Esophagus squamous epithelium (tissue), 5 donors: Measurements from ENCODE around the gene ZKSCAN3. TPM values are rescaled to one million over a fixed set of nuclear protein-coding genes. Genes with fewer than 3 reads are reported as not detected.

Experiments used
- DNase-seq: peaks from one replicate; lab custom pipeline; 2025; lab: John Stamatoyannopoulos, UW
- H3K27ac ChIP-seq, 4 donors: fragments of 200-600 bp; sonication (generic); one replicate each; pipeline ENCODE4 v1.5.1; 2016 to 2019; ENCODE audit warnings: mild to moderate bottlenecking in 1 of 4
- H3K27me3 ChIP-seq, 4 donors: fragments of 200-600 bp; sonication (generic); 1 replicate in 3 of 4; 2 replicates in 1 of 4; pipeline versions ENCODE4 v1.5.1 to v1.6.0; 2017 to 2021; ENCODE audit warnings: antibody characterized with exemption in 1 of 4
- H3K36me3 ChIP-seq, 3 donors: fragments of 200-600 bp; sonication (generic); one replicate each; pipeline ENCODE4 v1.5.1; 2016 to 2019
- H3K4me1 ChIP-seq, 3 donors: fragments of 200-600 bp; sonication (generic); one replicate each; pipeline ENCODE4 v1.5.1; 2017 to 2019
- H3K4me3 ChIP-seq, 4 donors: fragments of 200-600 bp; sonication (generic); 1 replicate in 3 of 4; 2 replicates in 1 of 4; pipeline ENCODE4 v1.5.1; 2016 to 2019; ENCODE audit warnings: mild to moderate bottlenecking in 2 of 4, moderate library complexity in 1 of 4
- H3K9me3 ChIP-seq, 3 donors: fragments of 200-600 bp; sonication (generic); one replicate each; pipeline ENCODE4 v1.5.1; 2016 to 2019
- CTCF ChIP-seq, 6 experiments: fragments of 450-650 bp in 4 of 6; fragments of 200-600 bp in 2 of 6; sonication (generic) in 2 of 6; IDR thresholded peaks; one replicate each; pipeline ENCODE4 v1.5.1; 2016 to 2019; ENCODE audit warnings: antibody characterized with exemption in 6 of 6, mild to moderate bottlenecking in 4 of 6, moderate library complexity in 4 of 6
- POLR2A ChIP-seq, 4 donors: fragments of 450-650 bp; IDR thresholded peaks; one replicate each; pipeline ENCODE4 v1.6.1; 2017; ENCODE audit warnings: antibody characterized with exemption in 4 of 4, mild to moderate bottlenecking in 4 of 4, moderate library complexity in 3 of 4
- WGBS, 2 donors: methylation state at CpG; one replicate each; pipeline ENCODE4 v1.1.5; 2018; 5-methylcytosine and 5-hydroxymethylcytosine counted together
- intact Hi-C: fragments of 100-400 bp; cut with DNase I; formaldehyde crosslinking; loops from one replicate; pipeline ENCODE4 v1.15.0; 2022
- total RNA-seq, 4 donors: library from RNA; depleted of rRNA; stranded (reverse); fragments of >200 nt; gene quantifications; one replicate each; pipeline ENCODE4 v1.1.0, GENCODE V29; 2016
- donor health status: DM: yes; HTN: yes; CAD: no.

The ZKSCAN3 gene
- total RNA-seq, 4 donors from 2014 or later, result 1.1 to 2.9 (median 2.1) TPM

GRCh38 chr6:28351493-28351925, 1.8 kb downstream of the ZKSCAN3 start:
- peaks cover 27 to 60% (median 29%) of the 10 kb centered on the region in 3 donors for H3K4me1 ChIP-seq
- WGBS, 2 donors, result 55 to 68% methylated on average over 2 of the region's 2 CpGs
- no peaks in the 10 kb centered on the region for H3K36me3 ChIP-seq
- no peaks in the 10 kb centered on the region for H3K9me3 ChIP-seq
- no peaks in the 10 kb centered on the region for H3K27me3 ChIP-seq
- TF ChIP-seq POLR2A (IDR thresholded peaks at IDR 0.05) (no peak), CTCF (IDR thresholded peaks at IDR 0.05) (no peak)
- H3K4me3 ChIP-seq, result peak overlapping the region in 1 of 4 donors; percentile 82
- intact Hi-C loops, result loop anchor here (10.0 kb wide), 1 partner anchor 217 kb away; no protein-coding TSS in a partner anchor
- H3K27ac ChIP-seq, result peak overlapping the region; percentile 14 to 91 (median 73)
- no peak for DNase-seq

GRCh38 chr6:28353356-28353755, 3.6 kb downstream of the ZKSCAN3 start:
- WGBS, 2 donors, result 53 to 65% methylated on average over 3 of the region's 3 CpGs
- TF ChIP-seq CTCF (IDR thresholded peaks at IDR 0.05) (no peak), POLR2A (IDR thresholded peaks at IDR 0.05) (no peak)
- H3K4me3 ChIP-seq, result peak overlapping the region; percentile 19 to 55 (median 30)
- H3K27me3 ChIP-seq, result no peaks in the 10 kb centered on the region
- H3K27ac ChIP-seq, result peak overlapping the region; percentile 84 to 92 (median 86)
- H3K9me3 ChIP-seq, result no peaks in the 10 kb centered on the region
- H3K36me3 ChIP-seq, result no peaks in the 10 kb centered on the region
- no peak for DNase-seq
- peaks cover 31 to 66% (median 34%) of the 10 kb centered on the region in 3 donors for H3K4me1 ChIP-seq
- intact Hi-C loops, result loop anchor here (10.0 kb wide), 1 partner anchor 219 kb away; no protein-coding TSS in a partner anchor

- H3K27me3 ChIP-seq, result no peaks in the 10 kb centered on the region
- H3K36me3 ChIP-seq, result peaks cover 0 to under 1% (median 0%) of the 10 kb centered on the region in 3 donors
- TF ChIP-seq CTCF (IDR thresholded peaks at IDR 0.05) (no peak), POLR2A (IDR thresholded peaks at IDR 0.05) (peak in 1 of 4 donors; percentile 54)
- peak overlapping the region; percentile 84 to 92 (median 86) for H3K27ac ChIP-seq
- intact Hi-C loops, result loop anchor here (10.0 kb wide), 1 partner anchor 219 kb away; no protein-coding TSS in a partner anchor
- H3K9me3 ChIP-seq, result no peaks in the 10 kb centered on the region
- peaks cover 31 to 66% (median 34%) of the 10 kb centered on the region in 3 donors for H3K4me1 ChIP-seq
- DNase-seq, result no peak
- 45 to 49% methylated on average over 11 of the region's 11 CpGs for WGBS, 2 donors
- H3K4me3 ChIP-seq, result peak overlapping the region; percentile 19 to 55 (median 30)
Measured at GRCh38 chr6:28353981-28354676, 4.4 kb downstream of the ZKSCAN3 start.

- Histone ChIP-seq H3K4me3 (peak overlapping the region; percentile 41 to 79 (median 62)), H3K27ac (peak overlapping the region; percentile 84 to 92 (median 86)), H3K4me1 (peaks cover 31 to 66% (median 34%) of the 10 kb centered on the region in 3 donors), H3K9me3 (no peaks in the 10 kb centered on the region), H3K27me3 (no peaks in the 10 kb centered on the region), H3K36me3 (peaks cover 0 to 9% (median 0%) of the 10 kb centered on the region in 3 donors)
- no peak for DNase-seq
- intact Hi-C loops, result loop anchor here (10.0 kb wide), 1 partner anchor 220 kb away; no protein-coding TSS in a partner anchor
- TF ChIP-seq CTCF (IDR thresholded peaks at IDR 0.05) (no peak), POLR2A (IDR thresholded peaks at IDR 0.05) (no peak)
- 76 to 90% methylated on average over 4 to 8 of the region's 10 CpGs for WGBS, 2 donors
Measured at GRCh38 chr6:28354688-28355554, 5.2 kb downstream of the ZKSCAN3 start.
